Fibroblast of lung (primary cell): ENCODE results near the gene VIPR2. TPM values are rescaled to one million over a fixed set of nuclear protein-coding genes. Genes with fewer than 3 reads are reported as not detected.

Experiments
- DNase-seq, 2 donors: peaks; one replicate each; pipeline versions ENCODE4 v3.0.0 to v3.0.0-alpha.2; 2010; ENCODE audit warnings: low read depth in 2 of 2
- H2AFZ ChIP-seq: 2 replicates; pipeline ENCODE4 v1.5.1; 2012; ENCODE audit warnings: low read length, control low read depth, inconsistent platforms
- H3K27ac ChIP-seq: 2 replicates; pipeline ENCODE4 v1.5.1; 2011; ENCODE audit warnings: low read length, control low read depth; ENCODE audit not compliant: insufficient read depth
- H3K27me3 ChIP-seq: 2 replicates; pipeline ENCODE4 v1.5.1; 2011; ENCODE audit warnings: mild to moderate bottlenecking, low read length; ENCODE audit not compliant: control insufficient read depth, insufficient read depth
- H3K36me3 ChIP-seq: 2 replicates; pipeline ENCODE4 v1.5.1; 2011; ENCODE audit warnings: low read length; ENCODE audit not compliant: control insufficient read depth, insufficient read depth
- H3K4me1 ChIP-seq: 2 replicates; pipeline ENCODE4 v1.5.1; 2011; ENCODE audit warnings: low read length; ENCODE audit not compliant: control insufficient read depth, insufficient read depth; ENCODE audit errors: extremely low read depth
- H3K4me2 ChIP-seq: 2 replicates; pipeline ENCODE4 v1.5.1; 2011; ENCODE audit warnings: low read length, control low read depth; ENCODE audit not compliant: insufficient read depth; ENCODE audit errors: extremely low read depth
- H3K4me3 ChIP-seq, 4 experiments: fragments of 200-600 bp in 1 of 4; sonication (generic) in 1 of 4; replicated peaks in 1 of 4; 2 replicates each; pipeline ENCODE4 v1.5.1; 2011 to 2016; ENCODE audit warnings: low read length in 4 of 4, low read depth in 3 of 4, mild to moderate bottlenecking in 3 of 4, control low read depth in 2 of 4, inconsistent platforms in 1 of 4, mixed read lengths in 1 of 4; ENCODE audit not compliant: insufficient read depth in 1 of 4; ENCODE audit errors: control extremely low read depth in 1 of 4
- H3K79me2 ChIP-seq: 2 replicates; pipeline ENCODE4 v1.5.1; 2012; ENCODE audit warnings: mild to moderate bottlenecking, low read length, inconsistent platforms; ENCODE audit not compliant: control insufficient read depth, insufficient read depth
- H3K9ac ChIP-seq: 2 replicates; pipeline ENCODE4 v1.5.1; 2011; ENCODE audit warnings: mild to moderate bottlenecking, low read length, control low read depth; ENCODE audit not compliant: insufficient read depth
- H3K9me3 ChIP-seq: 2 replicates; pipeline ENCODE4 v1.5.1; 2012; ENCODE audit warnings: low read depth, low read length; ENCODE audit not compliant: control insufficient read depth, insufficient read depth
- H4K20me1 ChIP-seq: 2 replicates; pipeline ENCODE4 v1.5.1; 2011; ENCODE audit warnings: low read length; ENCODE audit not compliant: control insufficient read depth, insufficient read depth; ENCODE audit errors: extremely low read depth
- CTCF ChIP-seq, 2 donors: IDR thresholded peaks in 1 of 2; conservative IDR thresholded peaks in 1 of 2; 1 replicate in 1 of 2; 2 replicates in 1 of 2; pipeline ENCODE4 v1.5.1; 2011 to 2012; ENCODE audit warnings: low read length in 2 of 2, control low read depth in 1 of 2, inconsistent platforms in 1 of 2, low read depth in 1 of 2, mild to moderate bottlenecking in 1 of 2
- EZH2 ChIP-seq: IDR thresholded peaks from 2 replicates; pipeline ENCODE4 v1.5.1; 2012; ENCODE audit warnings: low read length, control low read depth, mild to moderate bottlenecking; ENCODE audit errors: missing control alignments
- polyA plus RNA-seq, 2 donors: library from polyadenylated mRNA; depleted of rRNA in 1 of 2; stranded (reverse) in 1 of 2; unstranded in 1 of 2; fragments of >200 nt; gene quantifications; 2 replicates each; pipeline ENCODE4 v1.2.1, GENCODE V29; 2011 to 2012; ENCODE audit warnings: missing spikeins in 1 of 2
- total RNA-seq: library from RNA; depleted of rRNA; stranded (reverse); fragments of >200 nt; gene quantifications from 2 replicates; pipeline ENCODE4 v1.2.1, GENCODE V29; 2014

The VIPR2 gene
- total and polyA plus RNA-seq, 2 donors (not counting 1 experiment from before 2014, with no cell fraction given), result not detected

- Histone ChIP-seq H3K9me3 (no peaks in the 10 kb centered on the region), H3K4me3 (no peak overlapping the region), H4K20me1 (no peaks in the 10 kb centered on the region), H3K36me3 (no peaks in the 10 kb centered on the region), H3K79me2 (no peaks in the 10 kb centered on the region), H3K4me1 (no peaks in the 10 kb centered on the region), H3K9ac (no peak overlapping the region), H3K4me2 (no peak overlapping the region), H2AFZ (no peak overlapping the region), H3K27ac (no peak overlapping the region), H3K27me3 (no peaks in the 10 kb centered on the region)
- DNase-seq, result no peak
- TF ChIP-seq CTCF (conservative IDR thresholded peaks at IDR 0.05 in 1 of 2, IDR thresholded peaks at IDR 0.05 in 1 of 2; ENCODE audit: low read depth in 1 of 2, low read length in 2 of 2), result no peak
- no peak for TF ChIP-seq EZH2
Measured at GRCh38 chr7:158992759-158993158, 151.9 kb downstream of the VIPR2 start.

GRCh38 chr7:158991824-158992621 is 152.6 kb downstream of the VIPR2 start:
- TF ChIP-seq EZH2 (no peak), CTCF (conservative IDR thresholded peaks at IDR 0.05 in 1 of 2, IDR thresholded peaks at IDR 0.05 in 1 of 2; ENCODE audit: low read depth in 1 of 2, low read length in 2 of 2) (no peak)
- H3K27me3 ChIP-seq, result no peaks in the 10 kb centered on the region
- H3K27ac ChIP-seq, result no peak overlapping the region
- H3K4me3 ChIP-seq, result no peak overlapping the region
- H2AFZ ChIP-seq, result no peak overlapping the region
- H3K79me2 ChIP-seq, result no peaks in the 10 kb centered on the region
- no peak overlapping the region for H3K9ac ChIP-seq
- no peaks in the 10 kb centered on the region for H3K4me1 ChIP-seq
- no peaks in the 10 kb centered on the region for H3K36me3 ChIP-seq
- DNase-seq, result no peak
- H3K9me3 ChIP-seq, result no peaks in the 10 kb centered on the region
- no peaks in the 10 kb centered on the region for H4K20me1 ChIP-seq
- no peak overlapping the region for H3K4me2 ChIP-seq

- H3K9me3 ChIP-seq, result no peaks in the 10 kb centered on the region
- H3K4me1 ChIP-seq, result no peaks in the 10 kb centered on the region
- no peak for DNase-seq
- H4K20me1 ChIP-seq, result no peaks in the 10 kb centered on the region
- no peak overlapping the region for H3K4me2 ChIP-seq
- no peak overlapping the region for H3K9ac ChIP-seq
- H3K27ac ChIP-seq, result no peak overlapping the region
- no peak overlapping the region for H2AFZ ChIP-seq
- no peaks in the 10 kb centered on the region for H3K79me2 ChIP-seq
- TF ChIP-seq EZH2 (no peak), CTCF (conservative IDR thresholded peaks at IDR 0.05 in 1 of 2, IDR thresholded peaks at IDR 0.05 in 1 of 2; ENCODE audit: low read depth in 1 of 2, low read length in 2 of 2) (no peak)
- H3K36me3 ChIP-seq, result no peaks in the 10 kb centered on the region
- no peaks in the 10 kb centered on the region for H3K27me3 ChIP-seq
- H3K4me3 ChIP-seq, result no peak overlapping the region
Measured at GRCh38 chr7:158988996-158989395, 155.7 kb downstream of the VIPR2 start.
